Sigmoid colon (tissue), 7 donors: ENCODE results near the gene RHOH. TPM values are rescaled to one million over a fixed set of nuclear protein-coding genes. Genes with fewer than 3 reads are reported as not detected.

Source experiments
- DNase-seq: peaks from one replicate; pipeline ENCODE4 v3.0.0-alpha.2; 2019
- H3K27ac ChIP-seq, 4 donors: fragments of 200-600 bp; sonication (generic); one replicate each; pipeline ENCODE4 v1.5.1; 2016 to 2019; ENCODE audit warnings: mild to moderate bottlenecking in 1 of 4
- H3K27me3 ChIP-seq, 3 donors: fragments of 200-600 bp; sonication (generic); one replicate each; pipeline ENCODE4 v1.5.1; 2019; ENCODE audit warnings: mild to moderate bottlenecking in 1 of 3
- H3K36me3 ChIP-seq, 4 donors: fragments of 200-600 bp; sonication (generic); one replicate each; pipeline ENCODE4 v1.5.1; 2016 to 2019
- H3K4me1 ChIP-seq, 4 donors: fragments of 200-600 bp; sonication (generic); one replicate each; pipeline ENCODE4 v1.5.1; 2017 to 2019
- H3K4me3 ChIP-seq, 4 donors: fragments of 200-600 bp; sonication (generic); one replicate each; pipeline ENCODE4 v1.5.1; 2017 to 2019; ENCODE audit warnings: mild to moderate bottlenecking in 2 of 4, moderate library complexity in 1 of 4
- H3K9me3 ChIP-seq, 4 donors: fragments of 200-600 bp in 3 of 4; sonication (generic) in 3 of 4; one replicate each; pipeline versions ENCODE4 v1.5.1 to v1.6.1; 2013 to 2019
- EP300 ChIP-seq, 4 donors: sonication (generic); formaldehyde crosslinking; IDR thresholded peaks; one replicate each; pipeline ENCODE4 v1.6.1; 2017; ENCODE audit warnings: antibody characterized with exemption in 4 of 4
- POLR2A ChIP-seq, 2 donors: fragments of 450-650 bp; IDR thresholded peaks; one replicate each; pipeline ENCODE4 v1.6.1; 2016; ENCODE audit warnings: antibody characterized with exemption in 2 of 2, mild to moderate bottlenecking in 2 of 2, moderate library complexity in 2 of 2
- POLR2AphosphoS5 ChIP-seq, 4 donors: sonication (generic); formaldehyde crosslinking; IDR thresholded peaks; one replicate each; pipeline ENCODE4 v1.6.1; 2017; ENCODE audit warnings: antibody characterized with exemption in 4 of 4
- WGBS, 2 donors: extraction: QIAGEN DNeasy Blood & Tissue Kit; methylation state at CpG; one replicate each; pipeline ENCODE4 v1.1.7; 2013; 5-methylcytosine and 5-hydroxymethylcytosine counted together
- intact Hi-C: fragments of 100-400 bp; cut with DNase I; formaldehyde crosslinking; loops from one replicate; pipeline ENCODE4 v1.15.1; 2023
- polyA plus RNA-seq, 3 donors: library from polyadenylated mRNA; stranded (reverse); fragments of 200-250 nt; gene quantifications; one replicate each; pipeline ENCODE4 v1.2.3, GENCODE V29; 2013
- total RNA-seq, 4 donors: library from RNA; depleted of rRNA; stranded (reverse); fragments of >200 nt; gene quantifications; one replicate each; pipeline ENCODE4 v1.1.0, GENCODE V29; 2016
- TF ChIP-seq, protein P1 (sequence below), 4 experiments: fragments of 450-650 bp in 3 of 4; fragments of 200-600 bp in 1 of 4; IDR thresholded peaks; one replicate each; pipeline ENCODE4 v1.5.1; 2016 to 2019; ENCODE audit warnings: antibody characterized with exemption in 4 of 4, mild to moderate bottlenecking in 3 of 4, moderate library complexity in 2 of 4
- donor health status: healthy with polysubstance abuse.
- donor health status: Bipolar disorder and iron deficiency.
- donor health status: healthy.

Gene RHOH
- total and polyA plus RNA-seq, 7 donors, result 0.49 to 38.8 (median 1.4) TPM

DNA sequence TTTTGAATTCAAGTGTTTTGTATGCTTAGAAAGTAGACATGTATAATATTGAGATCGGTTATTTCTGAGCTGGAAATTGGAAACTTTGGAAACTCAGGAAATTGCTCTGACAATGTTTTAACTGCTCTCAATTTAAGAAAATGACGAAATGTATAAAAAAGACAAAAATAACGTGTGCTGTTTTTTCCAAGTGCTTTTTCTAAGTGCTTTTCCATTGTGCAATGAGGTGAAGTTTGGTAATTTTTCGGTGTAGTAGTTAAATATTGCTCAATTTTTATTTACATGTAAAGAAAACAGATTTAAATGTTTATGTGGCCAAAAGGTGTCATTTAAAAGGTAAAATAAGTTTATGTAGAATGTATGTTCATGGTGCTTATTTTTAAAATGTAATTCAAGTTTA lies 39.4 kb upstream of the RHOH start:
- no peaks in the 10 kb centered on the region for H3K4me1 ChIP-seq
- H3K27me3 ChIP-seq, result no peaks in the 10 kb centered on the region
- no peak overlapping the region for H3K4me3 ChIP-seq
- DNase-seq, result no peak
- TF ChIP-seq EP300 (IDR thresholded peaks at IDR 0.05), result no peak
- TF ChIP-seq POLR2AphosphoS5 (IDR thresholded peaks at IDR 0.05), result no peak
- WGBS, 2 donors, result 90% methylated on average over 4 of the region's 4 CpGs
- intact Hi-C loops, result no loop called here
- no peaks in the 10 kb centered on the region for H3K9me3 ChIP-seq
- no peak overlapping the region for H3K27ac ChIP-seq
- H3K36me3 ChIP-seq, result no peaks in the 10 kb centered on the region

DNA sequence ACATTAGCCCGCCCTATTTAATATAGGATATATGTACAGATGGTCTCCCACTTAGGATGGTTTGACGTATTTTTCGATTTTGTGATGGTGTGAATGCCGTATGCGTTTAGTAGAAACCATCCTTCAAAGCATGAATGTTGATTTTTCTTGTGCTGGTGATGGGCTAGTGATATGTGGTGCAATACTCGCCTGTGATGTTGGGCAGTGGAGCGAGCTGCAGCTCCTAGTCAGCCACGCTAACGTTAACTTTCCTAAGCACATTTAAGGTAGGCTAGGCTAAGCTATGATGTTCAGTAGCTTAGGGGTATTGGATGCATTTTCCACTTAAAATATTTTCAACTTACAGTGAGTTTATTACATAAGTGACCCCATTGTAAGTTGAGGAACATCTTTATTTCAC lies 36.6 kb upstream of the RHOH start:
- Histone ChIP-seq H3K9me3 (no peaks in the 10 kb centered on the region), H3K4me1 (no peaks in the 10 kb centered on the region), H3K27me3 (no peaks in the 10 kb centered on the region), H3K4me3 (no peak overlapping the region), H3K36me3 (no peaks in the 10 kb centered on the region), H3K27ac (no peak overlapping the region)
- TF ChIP-seq EP300 (IDR thresholded peaks at IDR 0.05) (no peak), POLR2A (IDR thresholded peaks at IDR 0.05) (no peak), POLR2AphosphoS5 (IDR thresholded peaks at IDR 0.05) (no peak)
- TF ChIP-seq, protein P1, sequence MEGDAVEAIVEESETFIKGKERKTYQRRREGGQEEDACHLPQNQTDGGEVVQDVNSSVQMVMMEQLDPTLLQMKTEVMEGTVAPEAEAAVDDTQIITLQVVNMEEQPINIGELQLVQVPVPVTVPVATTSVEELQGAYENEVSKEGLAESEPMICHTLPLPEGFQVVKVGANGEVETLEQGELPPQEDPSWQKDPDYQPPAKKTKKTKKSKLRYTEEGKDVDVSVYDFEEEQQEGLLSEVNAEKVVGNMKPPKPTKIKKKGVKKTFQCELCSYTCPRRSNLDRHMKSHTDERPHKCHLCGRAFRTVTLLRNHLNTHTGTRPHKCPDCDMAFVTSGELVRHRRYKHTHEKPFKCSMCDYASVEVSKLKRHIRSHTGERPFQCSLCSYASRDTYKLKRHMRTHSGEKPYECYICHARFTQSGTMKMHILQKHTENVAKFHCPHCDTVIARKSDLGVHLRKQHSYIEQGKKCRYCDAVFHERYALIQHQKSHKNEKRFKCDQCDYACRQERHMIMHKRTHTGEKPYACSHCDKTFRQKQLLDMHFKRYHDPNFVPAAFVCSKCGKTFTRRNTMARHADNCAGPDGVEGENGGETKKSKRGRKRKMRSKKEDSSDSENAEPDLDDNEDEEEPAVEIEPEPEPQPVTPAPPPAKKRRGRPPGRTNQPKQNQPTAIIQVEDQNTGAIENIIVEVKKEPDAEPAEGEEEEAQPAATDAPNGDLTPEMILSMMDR (IDR thresholded peaks at IDR 0.05), result no peak
- no peak for DNase-seq
- intact Hi-C loops, result no loop called here
- whole genome bisulfite sequencing, 2 donors, result 94 to 97% methylated on average over 9 of the region's 9 CpGs

DNA sequence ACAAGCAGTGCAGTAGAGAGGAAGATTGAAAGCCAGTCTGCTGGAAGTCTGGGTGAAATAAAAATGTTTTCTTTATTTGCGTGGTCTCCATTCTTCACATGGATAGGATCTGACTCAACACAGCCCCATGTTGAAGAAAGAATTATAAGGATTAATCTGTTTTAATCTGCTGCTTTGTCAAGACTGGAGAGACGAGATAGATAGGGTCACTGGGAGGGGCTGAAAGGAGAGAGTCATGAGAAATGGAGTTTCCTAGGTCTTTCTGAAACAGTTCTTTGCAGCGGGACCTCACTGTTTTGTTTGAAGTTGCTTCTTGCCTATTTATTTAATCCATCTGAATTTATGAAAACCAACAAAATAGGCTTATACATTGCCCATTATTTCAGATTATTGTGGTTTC lies 32.4 kb upstream of the RHOH start:
- 84 to 89% methylated on average over 3 of the region's 3 CpGs for WGBS, 2 donors
- no peak for DNase-seq
- no peak overlapping the region for H3K4me3 ChIP-seq
- intact Hi-C loops, result no loop called here
- no peaks in the 10 kb centered on the region for H3K27me3 ChIP-seq
- no peak overlapping the region for H3K27ac ChIP-seq
- peaks cover 0 to 10% (median 0%) of the 10 kb centered on the region in 4 donors for H3K9me3 ChIP-seq
- no peaks in the 10 kb centered on the region for H3K4me1 ChIP-seq
- no peaks in the 10 kb centered on the region for H3K36me3 ChIP-seq
- TF ChIP-seq, protein P1 (IDR thresholded peaks at IDR 0.05), result no peak
- TF ChIP-seq EP300 (IDR thresholded peaks at IDR 0.05), result no peak
- no peak for TF ChIP-seq POLR2A (IDR thresholded peaks at IDR 0.05)
- no peak for TF ChIP-seq POLR2AphosphoS5 (IDR thresholded peaks at IDR 0.05)

DNA sequence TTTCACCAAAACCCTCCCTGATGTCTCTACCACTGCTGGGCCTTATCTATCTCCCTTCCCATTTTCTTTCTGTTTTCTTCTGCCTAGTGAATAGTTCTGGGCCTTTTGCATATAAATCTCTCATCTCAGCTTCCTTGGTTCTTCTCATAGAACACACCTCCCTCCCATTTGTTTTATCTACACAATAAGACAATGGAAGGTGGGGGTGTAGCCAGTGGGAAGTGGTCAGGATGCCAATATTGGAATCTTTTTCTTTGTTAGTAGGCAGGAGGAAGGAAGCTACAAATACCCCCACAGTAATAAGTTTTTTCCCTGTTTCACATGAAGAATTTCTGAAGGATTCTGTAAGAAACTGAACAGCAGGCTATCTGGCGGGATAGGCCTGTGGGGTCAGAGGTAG lies 30.9 kb upstream of the RHOH start:
- Histone ChIP-seq H3K27me3 (no peaks in the 10 kb centered on the region), H3K4me1 (no peaks in the 10 kb centered on the region), H3K27ac (no peak overlapping the region), H3K36me3 (no peaks in the 10 kb centered on the region), H3K4me3 (no peak overlapping the region), H3K9me3 (peaks cover 0 to 10% (median 0%) of the 10 kb centered on the region in 4 donors)
- TF ChIP-seq, protein P1 (IDR thresholded peaks at IDR 0.05), result no peak
- no peak for TF ChIP-seq EP300 (IDR thresholded peaks at IDR 0.05)
- TF ChIP-seq POLR2A (IDR thresholded peaks at IDR 0.05), result no peak
- no peak for TF ChIP-seq POLR2AphosphoS5 (IDR thresholded peaks at IDR 0.05)
- intact Hi-C loops, result no loop called here
- no peak for DNase-seq
- 98 to 100% methylated on average over 1 of the region's 1 CpG for WGBS, 2 donors

DNA sequence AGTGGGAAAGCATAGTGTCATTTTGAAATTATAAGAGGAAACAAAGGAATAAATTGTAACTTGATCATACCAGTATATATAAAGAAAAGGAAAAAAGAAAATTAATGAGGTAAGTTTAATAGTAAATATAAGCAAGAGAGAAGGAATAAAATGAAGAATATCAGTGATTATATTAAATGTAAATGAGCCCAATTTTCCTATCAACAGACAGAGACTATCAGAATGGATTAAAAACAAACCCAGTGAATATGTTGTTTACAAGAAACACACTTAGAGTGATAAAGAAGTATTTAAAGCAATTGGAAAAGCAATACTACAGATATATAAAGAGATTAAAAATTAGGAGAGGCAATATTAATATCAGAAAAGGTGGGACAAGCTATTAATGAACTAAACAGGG lies 28.8 kb upstream of the RHOH start:
- DNase-seq, result no peak
- Histone ChIP-seq H3K4me1 (no peaks in the 10 kb centered on the region), H3K27me3 (no peaks in the 10 kb centered on the region), H3K9me3 (peaks cover 0 to 10% (median 0%) of the 10 kb centered on the region in 4 donors), H3K4me3 (no peak overlapping the region), H3K36me3 (no peaks in the 10 kb centered on the region), H3K27ac (no peak overlapping the region)
- TF ChIP-seq, protein P1 (IDR thresholded peaks at IDR 0.05), result no peak
- no peak for TF ChIP-seq EP300 (IDR thresholded peaks at IDR 0.05)
- TF ChIP-seq POLR2AphosphoS5 (IDR thresholded peaks at IDR 0.05), result no peak
- no peak for TF ChIP-seq POLR2A (IDR thresholded peaks at IDR 0.05)
- intact Hi-C loops, result no loop called here
